ENCODE results near the gene SLC13A4. TPM values are rescaled to one million over a fixed set of nuclear protein-coding genes. Genes with fewer than 3 reads are reported as not detected.

The SLC13A4 gene
- total and polyA plus RNA-seq, 2 of the 4 experiments (the other 2 are of a cell fraction) = 0.10 TPM; not detected in 1

DNA sequence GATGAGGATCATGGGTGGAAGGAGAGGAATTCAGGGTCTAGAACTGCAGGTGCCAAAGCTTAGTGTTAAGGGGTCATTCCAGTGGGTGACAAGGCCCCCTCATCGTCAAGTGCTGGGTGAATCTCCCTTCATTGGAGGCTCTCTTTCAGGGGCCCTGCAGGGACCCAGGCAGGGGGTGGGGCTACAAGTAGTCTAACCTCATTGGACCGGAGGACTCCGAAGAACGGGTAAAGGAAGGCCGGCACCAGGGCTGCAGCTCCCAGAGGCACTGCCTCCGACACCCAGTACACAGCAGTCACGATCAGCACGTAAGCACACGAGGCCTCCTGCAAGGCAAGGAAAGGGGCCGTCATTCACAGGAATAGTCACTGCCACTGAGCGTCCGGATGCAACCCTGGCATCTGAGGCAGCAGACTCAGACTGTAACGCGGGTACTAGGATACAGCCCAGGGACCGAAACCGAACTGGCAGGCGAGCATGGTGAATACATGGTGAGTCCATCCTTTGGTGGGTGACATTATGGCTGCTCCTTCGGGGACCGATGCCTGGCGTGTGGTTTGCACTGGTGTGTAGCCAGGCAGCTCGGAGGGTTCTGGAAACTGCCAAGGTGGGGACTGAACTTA lies 6.7 kb downstream of the SLC13A4 start:
- intact Hi-C loops (cut with micrococcal nuclease) = no loop called here
- H3K4me2 ChIP-seq (ENCODE audit: low read depth, low read length) = no peak overlapping the region
- no peak overlapping the region for H3K18ac ChIP-seq (ENCODE audit: low read depth, low read length)
- H2BK20ac ChIP-seq (ENCODE audit: low read depth, low read length) = no peak overlapping the region
- no peak overlapping the region for H3K56ac ChIP-seq (ENCODE audit: extremely low read depth, insufficient read depth, low read length)
- no peak overlapping the region for H2BK5ac ChIP-seq (ENCODE audit: low read depth, low read length, poor library complexity, severe bottlenecking)
- H3K79me1 ChIP-seq (ENCODE audit: low read depth in 1 of 2, low read length in 2 of 2) = no peaks in the 10 kb centered on the region
- H3K9me1 ChIP-seq (ENCODE audit: insufficient read depth, low read length) = no peaks in the 10 kb centered on the region
- no peaks in the 10 kb centered on the region for H3K36me3 ChIP-seq (ENCODE audit: control insufficient read depth, insufficient read depth, low read length)
- no peaks in the 10 kb centered on the region for H3K27me3 ChIP-seq (ENCODE audit: control insufficient read depth, insufficient read depth, low read length)
- H2AK9ac ChIP-seq (replicated peaks; ENCODE audit: low read depth, low read length, poor library complexity) = no peak overlapping the region
- CTCF ChIA-PET = interaction anchor here (1.2 kb wide), 1 partner anchor 14 kb away, joined by 3 read pairs; no protein-coding TSS in a partner anchor
- in situ Hi-C loops (cut with MboI; ENCODE audit: low sequenced_read_pairs) = no loop called here
- ATAC-seq (ENCODE audit: low read depth) (no peak), DNase-seq (no peak)
- H3K27ac ChIP-seq (ENCODE audit: insufficient read depth, low read length) = no peak overlapping the region
- 86% methylated on average over 11 of the region's 21 CpGs; no CpG with 5 or more reads in 1 of the 2 experiments for WGBS, 2 experiments (ENCODE audit: extremely low coverage in 2 of 2, insufficient read length in 1 of 2)
- POLR2A ChIA-PET (ENCODE audit: unreplicated experiment) = no interaction called here
- dilution Hi-C loops (cut with HindIII; ENCODE audit: low sequenced_read_pairs, unreplicated experiment) = no loop called here
- no peak overlapping the region for H2AK5ac ChIP-seq (ENCODE audit: low read depth, low read length)
- H3K23ac ChIP-seq (ENCODE audit: low read depth, low read length) = no peak overlapping the region
- H2BK120ac ChIP-seq (ENCODE audit: low read depth, low read length) = no peak overlapping the region
- no TSS peak for BruUV-seq (replicated peaks)
- no peak overlapping the region for H3K9ac ChIP-seq (ENCODE audit: low read depth, low read length)
- 0 out of 2 replicates have a peak, but pooled peaks cover 2% of the 10 kb centered on the region for H3K4me1 ChIP-seq (ENCODE audit: control insufficient read depth, insufficient read depth, low read length)
- no peaks in the 10 kb centered on the region for H4K20me1 ChIP-seq (ENCODE audit: insufficient read depth, low read length)
- no peaks in the 10 kb centered on the region for H3K9me3 ChIP-seq (ENCODE audit: control insufficient read depth, insufficient read depth, low read length)
- H3K4me3 ChIP-seq (ENCODE audit: insufficient read depth, low read depth, low read length) = no peak overlapping the region
- TF ChIP-seq FOS (IDR thresholded peaks at IDR 0.05; ENCODE audit: low read depth, low read length) = no peak
- TF ChIP-seq CEBPB (IDR thresholded peaks at IDR 0.05; ENCODE audit: low read depth, low read length) = no peak
- no peak for TF ChIP-seq CHD1 (IDR thresholded peaks at IDR 0.05; ENCODE audit: low read depth, low read length)
- TF ChIP-seq, protein P1, sequence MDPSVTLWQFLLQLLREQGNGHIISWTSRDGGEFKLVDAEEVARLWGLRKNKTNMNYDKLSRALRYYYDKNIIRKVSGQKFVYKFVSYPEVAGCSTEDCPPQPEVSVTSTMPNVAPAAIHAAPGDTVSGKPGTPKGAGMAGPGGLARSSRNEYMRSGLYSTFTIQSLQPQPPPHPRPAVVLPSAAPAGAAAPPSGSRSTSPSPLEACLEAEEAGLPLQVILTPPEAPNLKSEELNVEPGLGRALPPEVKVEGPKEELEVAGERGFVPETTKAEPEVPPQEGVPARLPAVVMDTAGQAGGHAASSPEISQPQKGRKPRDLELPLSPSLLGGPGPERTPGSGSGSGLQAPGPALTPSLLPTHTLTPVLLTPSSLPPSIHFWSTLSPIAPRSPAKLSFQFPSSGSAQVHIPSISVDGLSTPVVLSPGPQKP (IDR thresholded peaks at IDR 0.05; ENCODE audit: borderline replicate concordance, low read depth, low read length) = no peak
- TF ChIP-seq MXI1 (IDR thresholded peaks at IDR 0.05; ENCODE audit: borderline replicate concordance, low read depth, low read length) = no peak
- no peak for TF ChIP-seq RAD21 (IDR thresholded peaks at IDR 0.05; ENCODE audit: low read length)
- TF ChIP-seq RCOR1 (IDR thresholded peaks at IDR 0.05; ENCODE audit: insufficient replicate concordance, low read length) = no peak
- no peak for TF ChIP-seq RFX5 (IDR thresholded peaks at IDR 0.05; ENCODE audit: low read depth, low read length)
- TF ChIP-seq, protein P2, sequence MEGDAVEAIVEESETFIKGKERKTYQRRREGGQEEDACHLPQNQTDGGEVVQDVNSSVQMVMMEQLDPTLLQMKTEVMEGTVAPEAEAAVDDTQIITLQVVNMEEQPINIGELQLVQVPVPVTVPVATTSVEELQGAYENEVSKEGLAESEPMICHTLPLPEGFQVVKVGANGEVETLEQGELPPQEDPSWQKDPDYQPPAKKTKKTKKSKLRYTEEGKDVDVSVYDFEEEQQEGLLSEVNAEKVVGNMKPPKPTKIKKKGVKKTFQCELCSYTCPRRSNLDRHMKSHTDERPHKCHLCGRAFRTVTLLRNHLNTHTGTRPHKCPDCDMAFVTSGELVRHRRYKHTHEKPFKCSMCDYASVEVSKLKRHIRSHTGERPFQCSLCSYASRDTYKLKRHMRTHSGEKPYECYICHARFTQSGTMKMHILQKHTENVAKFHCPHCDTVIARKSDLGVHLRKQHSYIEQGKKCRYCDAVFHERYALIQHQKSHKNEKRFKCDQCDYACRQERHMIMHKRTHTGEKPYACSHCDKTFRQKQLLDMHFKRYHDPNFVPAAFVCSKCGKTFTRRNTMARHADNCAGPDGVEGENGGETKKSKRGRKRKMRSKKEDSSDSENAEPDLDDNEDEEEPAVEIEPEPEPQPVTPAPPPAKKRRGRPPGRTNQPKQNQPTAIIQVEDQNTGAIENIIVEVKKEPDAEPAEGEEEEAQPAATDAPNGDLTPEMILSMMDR (conservative IDR thresholded peaks at IDR 0.05; ENCODE audit: low read depth, low read length) = no peak
- TF ChIP-seq MAZ (IDR thresholded peaks at IDR 0.05; ENCODE audit: borderline replicate concordance, low read depth, low read length) = no peak
- TF ChIP-seq SMC3 (IDR thresholded peaks at IDR 0.05; ENCODE audit: low read depth, low read length) = no peak
- no peak for TF ChIP-seq POLR2A (IDR thresholded peaks at IDR 0.05; ENCODE audit: low read depth, low read length)
- TF ChIP-seq MAFK (IDR thresholded peaks at IDR 0.05; ENCODE audit: low read depth, low read length) = no peak
- TF ChIP-seq BHLHE40 (IDR thresholded peaks at IDR 0.05; ENCODE audit: low read depth, low read length) = no peak
- TF ChIP-seq, protein P3, sequence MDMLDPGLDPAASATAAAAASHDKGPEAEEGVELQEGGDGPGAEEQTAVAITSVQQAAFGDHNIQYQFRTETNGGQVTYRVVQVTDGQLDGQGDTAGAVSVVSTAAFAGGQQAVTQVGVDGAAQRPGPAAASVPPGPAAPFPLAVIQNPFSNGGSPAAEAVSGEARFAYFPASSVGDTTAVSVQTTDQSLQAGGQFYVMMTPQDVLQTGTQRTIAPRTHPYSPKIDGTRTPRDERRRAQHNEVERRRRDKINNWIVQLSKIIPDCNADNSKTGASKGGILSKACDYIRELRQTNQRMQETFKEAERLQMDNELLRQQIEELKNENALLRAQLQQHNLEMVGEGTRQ (IDR thresholded peaks at IDR 0.05; ENCODE audit: low read depth, low read length) = no peak
- H4K8ac ChIP-seq (ENCODE audit: low read depth in 2 of 2, low read length in 2 of 2) = no peak overlapping the region
- H2AFZ ChIP-seq (replicated peaks; ENCODE audit: low read length, poor library complexity) = peak overlapping the region; percentile 23
- no peak overlapping the region for H3K14ac ChIP-seq (replicated peaks; ENCODE audit: low read depth, low read length)
- no peak overlapping the region for H4K91ac ChIP-seq (ENCODE audit: insufficient read depth, low read depth, low read length)
- H3K4ac ChIP-seq (ENCODE audit: low read depth, low read length) = no peak overlapping the region
- H2BK15ac ChIP-seq (ENCODE audit: low read depth, low read length) = no peak overlapping the region
- no peak overlapping the region for H4K5ac ChIP-seq (ENCODE audit: low read depth, low read length)

Measured in IMR-90 (cell line).